SK-N-SH (cell line): ENCODE results near the gene KLHL18. TPM values are rescaled to one million over a fixed set of nuclear protein-coding genes. Genes with fewer than 3 reads are reported as not detected.

Experiments used
- CTCF ChIA-PET: fragments of 300-600, 350-600 bp; formaldehyde crosslinking; extraction: SDS; loops from one replicate; lab custom pipeline; 2021; lab: Yijun Ruan, JAX
- POLR2A ChIA-PET: fragments of 350-600 bp; sonication (Branson Sonifier 250); formaldehyde crosslinking; extraction: SDS; loops from one replicate; lab custom pipeline; 2020; ENCODE audit warnings: antibody characterized with exemption, inconsistent platforms; lab: Yijun Ruan, JAX
- DNase-seq: peaks from one replicate; pipeline ENCODE4 v3.0.0; 2012
- H2AFZ ChIP-seq: fragments of 200-600 bp; sonication (generic); 2 replicates; pipeline ENCODE4 v1.8.1; 2016; ENCODE audit warnings: antibody characterized with exemption, mild to moderate bottlenecking, low read depth
- H3F3A ChIP-seq: fragments of 200-600 bp; sonication (generic); replicated peaks from 2 replicates; pipeline ENCODE3; 2016; ENCODE audit warnings: antibody characterized with exemption, mild to moderate bottlenecking; ENCODE audit not compliant: insufficient read depth
- H3K27ac ChIP-seq, 2 experiments: fragments of 200-500 bp in 1 of 2; fragments of 200-600 bp in 1 of 2; sonication (Bioruptor generic) in 1 of 2; sonication (generic), shearing (Covaris generic) in 1 of 2; 2 replicates each; pipeline versions ENCODE4 v1.5.1 to v1.6.1; 2014 to 2016; ENCODE audit warnings: low read depth in 2 of 2, inconsistent platforms in 1 of 2, low read length in 1 of 2, mild to moderate bottlenecking in 1 of 2, mixed read lengths in 1 of 2
- H3K27me3 ChIP-seq: fragments of 200-600 bp; sonication (generic), shearing (Covaris generic); 2 replicates; pipeline ENCODE4 v1.6.1; 2016; ENCODE audit warnings: mixed run types; ENCODE audit not compliant: insufficient read depth
- H3K36me3 ChIP-seq, 2 experiments: fragments of 200-500 bp in 1 of 2; fragments of 200-600 bp in 1 of 2; sonication (Bioruptor generic) in 1 of 2; sonication (generic) in 1 of 2; replicated peaks in 1 of 2; 2 replicates each; pipeline versions ENCODE3 to v1.5.1; 2014 to 2016; ENCODE audit warnings: low read length in 1 of 2, mild to moderate bottlenecking in 1 of 2; ENCODE audit not compliant: insufficient read depth in 2 of 2, control insufficient read depth in 1 of 2
- H3K4me1 ChIP-seq, 2 experiments: fragments of 200-500 bp in 1 of 2; fragments of 200-600 bp in 1 of 2; sonication (Bioruptor generic) in 1 of 2; sonication (generic), shearing (Covaris generic) in 1 of 2; 2 replicates each; pipeline versions ENCODE4 v1.5.1 to v1.6.1; 2014 to 2016; ENCODE audit warnings: low read depth in 1 of 2, low read length in 1 of 2, mixed run types in 1 of 2; ENCODE audit not compliant: insufficient read depth in 2 of 2, control insufficient read depth in 1 of 2
- H3K4me2 ChIP-seq: fragments of 200-600 bp; sonication (generic), shearing (Covaris generic); 2 replicates; pipeline ENCODE4 v1.6.1; 2017; ENCODE audit warnings: mixed run types
- H3K4me3 ChIP-seq, 2 experiments: fragments of 200-500 bp in 1 of 2; fragments of 200-600 bp in 1 of 2; sonication (Bioruptor generic) in 1 of 2; sonication (generic), shearing (Covaris generic) in 1 of 2; 2 replicates each; pipeline versions ENCODE4 v1.5.1 to v1.8.1; 2014 to 2016; ENCODE audit warnings: low read depth in 2 of 2, inconsistent platforms in 1 of 2, low read length in 1 of 2, mild to moderate bottlenecking in 1 of 2, mixed read lengths in 1 of 2, moderate library complexity in 1 of 2
- H3K79me2 ChIP-seq: fragments of 200-600 bp; sonication (generic); 2 replicates; pipeline ENCODE4 v1.8.1; 2017; ENCODE audit warnings: mild to moderate bottlenecking; ENCODE audit not compliant: insufficient read depth
- H3K9ac ChIP-seq: fragments of 200-600 bp; sonication (generic); 2 replicates; pipeline ENCODE4 v1.6.1; 2017; ENCODE audit warnings: mixed run types
- H3K9me2 ChIP-seq: fragments of 200-600 bp; sonication (generic); 2 replicates; pipeline ENCODE4 v1.6.1; 2017; ENCODE audit warnings: mixed run types
- H3K9me3 ChIP-seq: fragments of 200-600 bp; sonication (generic); 2 replicates; pipeline ENCODE4 v1.6.1; 2017; ENCODE audit warnings: mixed run types, mild to moderate bottlenecking, moderate library complexity
- H4K20me1 ChIP-seq: fragments of 200-600 bp; sonication (generic); 2 replicates; pipeline ENCODE4 v1.6.1; 2017; ENCODE audit warnings: mild to moderate bottlenecking, mixed run types; ENCODE audit not compliant: insufficient read depth
- EZH2phosphoT487 ChIP-seq: fragments of 200-600 bp; sonication (generic); IDR thresholded peaks from 2 replicates; pipeline ENCODE4 v1.6.1; 2017; ENCODE audit warnings: low read depth, mixed run types, mild to moderate bottlenecking, antibody characterized with exemption, moderate library complexity, borderline replicate concordance
- NRF1 ChIP-seq: IDR thresholded peaks from 2 replicates; pipeline ENCODE4 v1.6.1; 2012; ENCODE audit warnings: low read depth, mild to moderate bottlenecking, low read length
- RAD21 ChIP-seq: IDR thresholded peaks from 2 replicates; pipeline ENCODE4 v1.6.1; 2012; ENCODE audit warnings: mild to moderate bottlenecking, low read length
- TEAD4 ChIP-seq: IDR thresholded peaks from 2 replicates; pipeline ENCODE4 v1.4.0; 2012; ENCODE audit warnings: mild to moderate bottlenecking, borderline replicate concordance; ENCODE audit not compliant: insufficient read depth
- WGBS: methylation state at CpG from one replicate; pipeline ENCODE4 v1.1.6; 2017; ENCODE audit warnings: low lambda C conversion rate; 5-methylcytosine and 5-hydroxymethylcytosine counted together
- polyA plus RNA-seq, 3 experiments: library from polyadenylated mRNA; depleted of rRNA; stranded (reverse); fragments of >200 nt; gene quantifications; 2 replicates each; pipeline ENCODE4 v1.2.3, GENCODE V29; 2012
- TF ChIP-seq, protein P1 (sequence below): fragments of 200-600 bp; sonication (generic); IDR thresholded peaks from 2 replicates; pipeline ENCODE4 v1.6.1; 2017; ENCODE audit warnings: antibody characterized with exemption, mild to moderate bottlenecking, moderate library complexity
- TF ChIP-seq, protein P2 (sequence below): IDR thresholded peaks from 2 replicates; pipeline ENCODE4 v1.4.0; 2012; ENCODE audit warnings: low read depth

Gene KLHL18
- polyA plus RNA-seq, 1 of the 3 experiments (the other 2 are of a cell fraction) = 55.2 TPM

DNA sequence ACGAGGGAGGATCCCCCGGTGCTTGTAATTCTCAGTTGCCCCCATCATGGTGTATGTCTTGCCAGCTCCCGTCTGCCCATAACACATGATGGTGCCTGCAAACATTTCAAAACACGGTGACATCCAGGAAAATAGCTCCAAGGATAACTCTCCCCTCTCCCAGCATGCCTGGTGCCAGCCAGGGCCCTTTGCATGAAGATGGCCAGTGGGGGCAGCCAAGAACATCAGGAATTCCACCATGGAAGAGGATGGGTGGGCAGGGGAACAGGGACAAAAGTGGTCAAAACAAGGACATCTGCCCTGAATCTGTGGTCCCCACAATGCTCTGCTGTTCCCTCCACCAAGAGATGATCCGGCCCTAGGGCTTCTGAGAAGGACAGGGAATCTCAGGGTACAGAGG, 9.2 kb upstream of the KLHL18 start:
- peaks cover 0 to 5% of the 10 kb centered on the region in 2 experiments for H3K36me3 ChIP-seq
- H4K20me1 ChIP-seq = no peaks in the 10 kb centered on the region
- no peak for DNase-seq
- no peaks in the 10 kb centered on the region for H3F3A ChIP-seq
- no peak overlapping the region for H3K4me3 ChIP-seq
- POLR2A ChIA-PET = no interaction called here
- no peaks in the 10 kb centered on the region for H3K9me3 ChIP-seq
- H2AFZ ChIP-seq = no peak overlapping the region
- H3K9ac ChIP-seq = no peak overlapping the region
- H3K27ac ChIP-seq = no peak overlapping the region
- CTCF ChIA-PET = interaction anchor here (1.0 kb wide), 1 partner anchor 51 kb away, joined by 3 read pairs; no protein-coding TSS in a partner anchor
- H3K27me3 ChIP-seq = no peaks in the 10 kb centered on the region
- no peak overlapping the region for H3K4me2 ChIP-seq
- TF ChIP-seq, protein P1, sequence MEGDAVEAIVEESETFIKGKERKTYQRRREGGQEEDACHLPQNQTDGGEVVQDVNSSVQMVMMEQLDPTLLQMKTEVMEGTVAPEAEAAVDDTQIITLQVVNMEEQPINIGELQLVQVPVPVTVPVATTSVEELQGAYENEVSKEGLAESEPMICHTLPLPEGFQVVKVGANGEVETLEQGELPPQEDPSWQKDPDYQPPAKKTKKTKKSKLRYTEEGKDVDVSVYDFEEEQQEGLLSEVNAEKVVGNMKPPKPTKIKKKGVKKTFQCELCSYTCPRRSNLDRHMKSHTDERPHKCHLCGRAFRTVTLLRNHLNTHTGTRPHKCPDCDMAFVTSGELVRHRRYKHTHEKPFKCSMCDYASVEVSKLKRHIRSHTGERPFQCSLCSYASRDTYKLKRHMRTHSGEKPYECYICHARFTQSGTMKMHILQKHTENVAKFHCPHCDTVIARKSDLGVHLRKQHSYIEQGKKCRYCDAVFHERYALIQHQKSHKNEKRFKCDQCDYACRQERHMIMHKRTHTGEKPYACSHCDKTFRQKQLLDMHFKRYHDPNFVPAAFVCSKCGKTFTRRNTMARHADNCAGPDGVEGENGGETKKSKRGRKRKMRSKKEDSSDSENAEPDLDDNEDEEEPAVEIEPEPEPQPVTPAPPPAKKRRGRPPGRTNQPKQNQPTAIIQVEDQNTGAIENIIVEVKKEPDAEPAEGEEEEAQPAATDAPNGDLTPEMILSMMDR = no peak; the same call in 1 of the 2 replicates
- TF ChIP-seq, all 33 proteins: peak for 0
- no peaks in the 10 kb centered on the region for H3K79me2 ChIP-seq
- H3K9me2 ChIP-seq = no peaks in the 10 kb centered on the region
- H3K4me1 ChIP-seq = no peaks in the 10 kb centered on the region
- 79% methylated on average over 5 of the region's 5 CpGs for WGBS

DNA sequence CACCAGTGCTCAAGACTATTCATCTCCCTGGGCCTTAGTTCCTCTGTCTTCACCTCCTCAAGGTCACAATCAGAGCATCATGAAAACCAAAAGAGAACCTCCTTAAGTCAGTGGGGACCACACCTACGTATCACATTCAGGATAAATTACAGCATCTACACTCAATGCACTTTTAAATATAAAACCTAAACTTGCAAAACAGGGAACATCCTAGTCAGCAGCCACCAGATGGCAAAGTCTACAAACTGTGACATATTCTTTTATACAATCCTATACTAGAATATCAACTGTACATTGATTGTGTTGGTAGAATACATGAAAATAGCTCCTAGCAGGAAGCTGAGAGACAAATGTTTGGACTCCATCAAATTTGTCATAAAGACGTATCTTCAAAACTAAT, 8.1 kb upstream of the KLHL18 start:
- TF ChIP-seq RAD21 (no peak), NRF1 (no peak)
- TF ChIP-seq, protein P2, sequence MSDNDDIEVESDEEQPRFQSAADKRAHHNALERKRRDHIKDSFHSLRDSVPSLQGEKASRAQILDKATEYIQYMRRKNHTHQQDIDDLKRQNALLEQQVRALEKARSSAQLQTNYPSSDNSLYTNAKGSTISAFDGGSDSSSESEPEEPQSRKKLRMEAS = no peak
- Histone ChIP-seq H2AFZ (no peak overlapping the region), H3K4me3 (no peak overlapping the region), H3K27me3 (no peaks in the 10 kb centered on the region), H3K27ac (no peak overlapping the region), H3K4me1 (no peaks in the 10 kb centered on the region), H3K9ac (no peak overlapping the region), H4K20me1 (no peaks in the 10 kb centered on the region), H3K79me2 (no peaks in the 10 kb centered on the region), H3K4me2 (no peak overlapping the region), H3K9me3 (no peaks in the 10 kb centered on the region), H3F3A (no peaks in the 10 kb centered on the region), H3K36me3 (peaks cover 0 to 5% of the 10 kb centered on the region in 2 experiments), H3K9me2 (no peaks in the 10 kb centered on the region)
- 98% methylated on average over 2 of the region's 2 CpGs for WGBS
- ChIA-PET CTCF (no interaction called here), POLR2A (no interaction called here)
- no peak for DNase-seq

DNA sequence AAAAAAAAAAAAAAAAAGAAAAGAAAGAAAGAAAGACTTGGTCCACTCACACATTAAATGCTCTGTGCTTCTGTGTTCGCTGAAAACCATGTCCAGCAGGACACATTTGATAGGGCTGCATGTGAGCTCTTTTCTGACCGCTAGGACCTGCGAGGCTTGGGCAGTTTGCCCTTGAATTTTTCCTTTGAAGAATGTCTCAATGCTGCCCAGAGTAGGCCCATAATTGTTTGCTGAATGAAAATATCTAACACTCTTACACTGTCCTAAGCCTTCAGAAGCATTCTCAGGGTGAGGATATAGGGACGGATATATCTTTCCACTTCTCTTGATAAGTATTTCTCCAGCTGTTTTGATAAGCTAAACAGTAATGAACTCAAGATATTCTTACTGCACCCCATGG, 6.2 kb upstream of the KLHL18 start:
- Histone ChIP-seq H3F3A (peaks cover 6% of the 10 kb centered on the region), H3K27me3 (no peaks in the 10 kb centered on the region), H3K27ac (no peak overlapping the region), H3K9me3 (no peaks in the 10 kb centered on the region), H3K9ac (no peak overlapping the region), H3K36me3 (peaks cover 0 to 5% of the 10 kb centered on the region in 2 experiments), H3K79me2 (peaks cover 17% of the 10 kb centered on the region), H3K4me1 (peaks cover 0 to 6% of the 10 kb centered on the region in 2 experiments; a peak in 1 of 4 replicates), H4K20me1 (no peaks in the 10 kb centered on the region), H3K4me2 (no peak overlapping the region), H2AFZ (no peak overlapping the region), H3K9me2 (no peaks in the 10 kb centered on the region), H3K4me3 (no peak overlapping the region)
- CTCF ChIA-PET = interaction anchor here (0.7 to 0.9 kb wide), 2 partner anchors 10 to 13 kb away, joined by 3 read pairs; no protein-coding TSS in a partner anchor
- WGBS = 89% methylated on average over 4 of the region's 4 CpGs
- no peak for DNase-seq
- TF ChIP-seq EZH2phosphoT487 (no peak), TEAD4 (no peak)
- POLR2A ChIA-PET = no interaction called here
